ENCODE measurements around the gene KLHL10.
"Not testable (repeated sequence)": the region's sequence is repeated elsewhere in the genome, so short reads cannot be mapped to it uniquely, and the experiment has no call there.

The KLHL10 gene

DNA sequence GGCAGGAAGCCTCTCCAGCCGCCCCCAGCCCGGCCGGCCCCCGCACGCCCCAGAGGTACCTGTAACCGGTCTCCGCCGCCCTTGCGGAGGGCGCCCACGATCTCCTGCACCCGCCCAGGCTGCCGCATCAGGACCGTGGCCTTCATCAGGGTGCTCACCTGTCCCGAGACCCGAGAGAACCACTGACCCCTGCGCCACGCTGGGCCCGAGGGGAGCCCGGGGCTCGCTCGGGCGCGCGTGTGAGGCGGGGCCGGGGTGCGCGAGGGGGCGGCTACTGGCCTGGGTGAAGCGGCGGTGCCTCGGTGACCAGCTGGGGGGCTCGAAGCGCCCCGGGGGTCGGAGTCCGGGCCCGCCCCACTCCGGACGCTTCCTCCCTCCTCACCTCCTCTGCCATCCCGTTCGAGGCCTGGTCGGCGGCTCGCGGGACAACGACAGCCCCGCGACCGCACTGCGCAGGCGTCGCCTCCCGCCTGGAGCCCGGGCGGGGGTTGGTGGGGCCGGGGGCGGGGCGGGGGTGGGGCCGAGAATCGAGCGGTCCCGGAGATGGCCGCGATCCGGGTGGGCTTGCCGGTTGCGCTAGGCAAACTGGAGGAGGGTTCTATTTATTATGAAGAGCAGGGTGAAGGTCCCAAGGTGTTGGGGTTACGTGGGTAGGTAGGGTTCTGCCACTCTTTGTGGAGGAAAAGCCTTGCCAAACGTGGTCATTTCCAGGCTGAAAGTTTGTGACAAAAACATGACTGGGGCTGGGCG lies 1.6 kb upstream of the KLHL10 start, which contains the start of gene NT5C3B:
TSS of gene NT5C3B (minus strand) at position 433 of the 750 bp plus-strand sequence. CDS start at position 394, 39 bp downstream.
- H3K9me3 ChIP-seq (ENCODE audit: control insufficient read depth in 2 of 2, low read length in 2 of 2): no peaks in the 10 kb centered on the region
- peak within 1 kb of the TSS; percentile 82 to 83 for H3K4me3 ChIP-seq (ENCODE audit: low read length in 2 of 2)
- H3K27me3 ChIP-seq (ENCODE audit: control insufficient read depth in 1 of 2, insufficient read depth in 2 of 2, low read length in 2 of 2): no peaks in the 10 kb centered on the region
- peak within 1 kb of the TSS; percentile 79 to 87 for H3K9ac ChIP-seq (ENCODE audit: low read length in 2 of 2)
- H3K4me1 ChIP-seq (ENCODE audit: control insufficient read depth, insufficient read depth, low read length): peaks cover 9% of the 10 kb centered on the region
- peaks cover 7 to 10% of the 10 kb centered on the region in 2 donors for H3K36me3 ChIP-seq (ENCODE audit: control insufficient read depth in 2 of 2, insufficient read depth in 2 of 2, low read length in 2 of 2)
- peak within 1 kb of the TSS; percentile 75 for H3K27ac ChIP-seq (ENCODE audit: low read length)

DNA sequence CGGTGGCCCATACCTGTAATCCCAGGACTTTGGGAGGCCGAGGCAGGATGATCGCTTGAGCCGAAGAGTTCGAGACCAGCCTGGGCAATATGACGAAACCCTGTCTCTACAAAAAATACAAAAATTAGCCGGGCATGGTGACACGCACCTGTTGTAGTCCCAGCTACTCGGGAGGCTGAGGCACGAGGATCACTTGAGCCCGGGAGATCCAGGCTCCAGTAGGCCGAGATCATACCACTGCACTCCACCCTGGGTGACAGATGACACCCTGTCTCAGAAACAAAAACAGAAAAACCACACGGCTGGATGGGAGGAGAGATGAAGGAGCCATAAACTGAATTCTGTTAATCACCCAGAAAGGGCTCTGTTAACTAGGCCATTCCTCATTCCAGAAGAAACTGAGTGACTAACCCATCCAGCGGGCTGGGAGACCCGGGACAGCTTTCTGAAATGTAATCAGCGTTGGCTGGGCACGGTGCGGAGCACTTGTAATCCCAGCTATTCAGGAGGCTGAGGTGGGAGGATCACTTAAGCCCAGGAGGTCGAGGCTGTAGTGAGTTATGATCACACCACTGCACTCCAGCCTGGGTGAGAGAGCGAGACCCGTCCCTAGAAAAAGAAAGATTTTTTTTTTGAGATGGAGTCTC lies 952 bp upstream of the KLHL10 start:
- Histone ChIP-seq H3K4me3 (ENCODE audit: low read length in 2 of 2) (peak overlapping the region; percentile 41 to 82), H3K9me3 (ENCODE audit: control insufficient read depth in 2 of 2, low read length in 2 of 2) (no peaks in the 10 kb centered on the region), H3K27ac (ENCODE audit: low read length) (no peak overlapping the region), H3K4me1 (ENCODE audit: control insufficient read depth, insufficient read depth, low read length) (peaks cover 9% of the 10 kb centered on the region), H3K27me3 (ENCODE audit: control insufficient read depth in 1 of 2, insufficient read depth in 2 of 2, low read length in 2 of 2) (no peaks in the 10 kb centered on the region), H3K36me3 (ENCODE audit: control insufficient read depth in 2 of 2, insufficient read depth in 2 of 2, low read length in 2 of 2) (peaks cover 2 to 4% of the 10 kb centered on the region in 2 donors), H3K9ac (ENCODE audit: low read length in 2 of 2) (peak overlapping the region in 1 of 2 donors; percentile 79)

GRCh38 chr17:41839448-41839847 lies 1.8 kb downstream of the KLHL10 start:
- not testable (repeated sequence) for H3K4me3 ChIP-seq (ENCODE audit: low read length in 2 of 2); H3K9me3 ChIP-seq (ENCODE audit: control insufficient read depth in 2 of 2, low read length in 2 of 2); H3K36me3 ChIP-seq (ENCODE audit: control insufficient read depth in 2 of 2, insufficient read depth in 2 of 2, low read length in 2 of 2); H3K9ac ChIP-seq (ENCODE audit: low read length in 2 of 2); H3K27ac ChIP-seq (ENCODE audit: low read length); H3K27me3 ChIP-seq (ENCODE audit: control insufficient read depth in 1 of 2, insufficient read depth in 2 of 2, low read length in 2 of 2); H3K4me1 ChIP-seq (ENCODE audit: control insufficient read depth, insufficient read depth, low read length)

GRCh38 chr17:41840781-41841180 lies 3.2 kb downstream of the KLHL10 start:
- not testable (repeated sequence) for H3K36me3 ChIP-seq (ENCODE audit: control insufficient read depth in 2 of 2, insufficient read depth in 2 of 2, low read length in 2 of 2); H3K27ac ChIP-seq (ENCODE audit: low read length)

GRCh38 chr17:41844971-41845370 lies 7.3 kb downstream of the KLHL10 start:
- Histone ChIP-seq H3K4me1 (ENCODE audit: control insufficient read depth, insufficient read depth, low read length) (no peaks in the 10 kb centered on the region), H3K27me3 (ENCODE audit: control insufficient read depth in 1 of 2, insufficient read depth in 2 of 2, low read length in 2 of 2) (no peaks in the 10 kb centered on the region), H3K9ac (ENCODE audit: low read length in 2 of 2) (no peak overlapping the region)

More at GRCh38 chr17:41840781-41841180, 3.2 kb downstream of the KLHL10 start:
- not testable (repeated sequence) for H3K27me3 ChIP-seq (ENCODE audit: control insufficient read depth in 1 of 2, insufficient read depth in 2 of 2, low read length in 2 of 2); H3K4me3 ChIP-seq (ENCODE audit: low read length in 2 of 2); H3K9ac ChIP-seq (ENCODE audit: low read length in 2 of 2); H3K4me1 ChIP-seq (ENCODE audit: control insufficient read depth, insufficient read depth, low read length); H3K9me3 ChIP-seq (ENCODE audit: control insufficient read depth in 2 of 2, low read length in 2 of 2)

GRCh38 chr17:41848788-41849187 lies 11.2 kb downstream of the KLHL10 start:
- peaks cover 0 to 6% of the 10 kb centered on the region in 2 donors for H3K36me3 ChIP-seq (ENCODE audit: control insufficient read depth in 2 of 2, insufficient read depth in 2 of 2, low read length in 2 of 2)
- H3K4me1 ChIP-seq (ENCODE audit: control insufficient read depth, insufficient read depth, low read length): no peaks in the 10 kb centered on the region
- no peak overlapping the region for H3K4me3 ChIP-seq (ENCODE audit: low read length in 2 of 2)
- no peak overlapping the region for H3K27ac ChIP-seq (ENCODE audit: low read length)
- no peaks in the 10 kb centered on the region for H3K9me3 ChIP-seq (ENCODE audit: control insufficient read depth in 2 of 2, low read length in 2 of 2)
- H3K9ac ChIP-seq (ENCODE audit: low read length in 2 of 2): no peak overlapping the region
- no peaks in the 10 kb centered on the region for H3K27me3 ChIP-seq (ENCODE audit: control insufficient read depth in 1 of 2, insufficient read depth in 2 of 2, low read length in 2 of 2)

More at GRCh38 chr17:41844971-41845370, 7.3 kb downstream of the KLHL10 start:
- no peaks in the 10 kb centered on the region for H3K9me3 ChIP-seq (ENCODE audit: control insufficient read depth in 2 of 2, low read length in 2 of 2)
- H3K27ac ChIP-seq (ENCODE audit: low read length): no peak overlapping the region
- H3K4me3 ChIP-seq (ENCODE audit: low read length in 2 of 2): no peak overlapping the region
- H3K36me3 ChIP-seq (ENCODE audit: control insufficient read depth in 2 of 2, insufficient read depth in 2 of 2, low read length in 2 of 2): peaks cover 0 to 4% of the 10 kb centered on the region in 2 donors

GRCh38 chr17:41849251-41849990 lies 11.8 kb downstream of the KLHL10 start:
- H3K27ac ChIP-seq (ENCODE audit: low read length): no peak overlapping the region
- no peaks in the 10 kb centered on the region for H3K27me3 ChIP-seq (ENCODE audit: control insufficient read depth in 1 of 2, insufficient read depth in 2 of 2, low read length in 2 of 2)
- no peaks in the 10 kb centered on the region for H3K4me1 ChIP-seq (ENCODE audit: control insufficient read depth, insufficient read depth, low read length)
- H3K4me3 ChIP-seq (ENCODE audit: low read length in 2 of 2): no peak overlapping the region
- peaks cover 3 to 11% of the 10 kb centered on the region in 2 donors for H3K36me3 ChIP-seq (ENCODE audit: control insufficient read depth in 2 of 2, insufficient read depth in 2 of 2, low read length in 2 of 2)
- H3K9ac ChIP-seq (ENCODE audit: low read length in 2 of 2): no peak overlapping the region
- H3K9me3 ChIP-seq (ENCODE audit: control insufficient read depth in 2 of 2, low read length in 2 of 2): no peaks in the 10 kb centered on the region

- H3K4me1 ChIP-seq (ENCODE audit: control insufficient read depth, insufficient read depth, low read length); H3K27me3 ChIP-seq (ENCODE audit: control insufficient read depth in 1 of 2, insufficient read depth in 2 of 2, low read length in 2 of 2); H3K9me3 ChIP-seq (ENCODE audit: control insufficient read depth in 2 of 2, low read length in 2 of 2); H3K9ac ChIP-seq (ENCODE audit: low read length in 2 of 2); H3K4me3 ChIP-seq (ENCODE audit: low read length in 2 of 2); H3K27ac ChIP-seq (ENCODE audit: low read length): not testable (repeated sequence)
- peaks cover 3 to 16% of the 10 kb centered on the region in 2 donors for H3K36me3 ChIP-seq (ENCODE audit: control insufficient read depth in 2 of 2, insufficient read depth in 2 of 2, low read length in 2 of 2)
Measured at GRCh38 chr17:41851382-41851781, 13.8 kb downstream of the KLHL10 start.

- H3K4me3 ChIP-seq (ENCODE audit: low read length in 2 of 2): no peak overlapping the region
- H3K9ac ChIP-seq (ENCODE audit: low read length in 2 of 2): no peak overlapping the region
- no peaks in the 10 kb centered on the region for H3K9me3 ChIP-seq (ENCODE audit: control insufficient read depth in 2 of 2, low read length in 2 of 2)
- peaks cover 18% of the 10 kb centered on the region for H3K4me1 ChIP-seq (ENCODE audit: control insufficient read depth, insufficient read depth, low read length)
- no peaks in the 10 kb centered on the region for H3K27me3 ChIP-seq (ENCODE audit: control insufficient read depth in 1 of 2, insufficient read depth in 2 of 2, low read length in 2 of 2)
- H3K27ac ChIP-seq (ENCODE audit: low read length): no peak overlapping the region
- H3K36me3 ChIP-seq (ENCODE audit: control insufficient read depth in 2 of 2, insufficient read depth in 2 of 2, low read length in 2 of 2): no peaks in the 10 kb centered on the region
Measured at GRCh38 chr17:41860254-41860931, 22.8 kb downstream of the KLHL10 start.

GRCh38 chr17:41863074-41863848 lies 25.6 kb downstream of the KLHL10 start:
- H3K36me3 ChIP-seq (ENCODE audit: control insufficient read depth in 2 of 2, insufficient read depth in 2 of 2, low read length in 2 of 2): peaks cover 3 to 4% of the 10 kb centered on the region in 2 donors
- peak overlapping the region; percentile 80 to 94 for H3K4me3 ChIP-seq (ENCODE audit: low read length in 2 of 2)
- no peak overlapping the region for H3K27ac ChIP-seq (ENCODE audit: low read length)
- peaks cover 18% of the 10 kb centered on the region for H3K4me1 ChIP-seq (ENCODE audit: control insufficient read depth, insufficient read depth, low read length)
- no peaks in the 10 kb centered on the region for H3K9me3 ChIP-seq (ENCODE audit: control insufficient read depth in 2 of 2, low read length in 2 of 2)
- H3K27me3 ChIP-seq (ENCODE audit: control insufficient read depth in 1 of 2, insufficient read depth in 2 of 2, low read length in 2 of 2): no peaks in the 10 kb centered on the region
- H3K9ac ChIP-seq (ENCODE audit: low read length in 2 of 2): peak overlapping the region; percentile 91 to 93
